RWPE1 (cell line): ENCODE results near the gene FCN1.

ENCODE experiments used
- CTCF ChIA-PET: fragments of 350-600 bp; sonication (Branson Sonifier 250); formaldehyde crosslinking; extraction: SDS; loops from one replicate; lab custom pipeline; 2021; lab: Yijun Ruan, JAX
- POLR2A ChIA-PET: fragments of 400-600 bp; formaldehyde crosslinking; extraction: SDS; loops from one replicate; lab custom pipeline; 2020; ENCODE audit warnings: antibody characterized with exemption; ENCODE audit not compliant: low non-redundant PET; lab: Yijun Ruan, JAX
- DNase-seq: peaks from one replicate; pipeline ENCODE4 v3.0.0; 2012; ENCODE audit warnings: low spot score
- H3K27ac ChIP-seq: fragments of 450-650 bp; 2 replicates; pipeline ENCODE4 v1.5.1; 2017
- CTCF ChIP-seq: fragments of 450-650 bp; conservative IDR thresholded peaks from 2 replicates; pipeline ENCODE4 v1.5.1; 2017; ENCODE audit warnings: low read depth, mild to moderate bottlenecking

Gene FCN1

GRCh38 chr9:134943836-134944235 is 26.1 kb upstream of the FCN1 start:
- H3K27ac ChIP-seq: no peak overlapping the region
- DNase-seq: no peak
- POLR2A ChIA-PET: no interaction called here
- TF ChIP-seq CTCF: no peak
- CTCF ChIA-PET: no interaction called here

- ChIA-PET CTCF (no interaction called here), POLR2A (no interaction called here)
- H3K27ac ChIP-seq: no peak overlapping the region
- TF ChIP-seq CTCF: no peak
- DNase-seq: no peak
Observed at GRCh38 chr9:134943411-134943810, 25.7 kb upstream of the FCN1 start.

GRCh38 chr9:134942788-134943184 is 25.1 kb upstream of the FCN1 start:
- TF ChIP-seq CTCF: no peak
- CTCF ChIA-PET: no interaction called here
- no peak for DNase-seq
- POLR2A ChIA-PET: no interaction called here
- no peak overlapping the region for H3K27ac ChIP-seq

GRCh38 chr9:134942011-134942787 is 24.5 kb upstream of the FCN1 start:
- CTCF ChIA-PET: no interaction called here
- peak; percentile 44 for DNase-seq
- POLR2A ChIA-PET: no interaction called here
- no peak for TF ChIP-seq CTCF
- H3K27ac ChIP-seq: no peak overlapping the region

- DNase-seq: no peak
- POLR2A ChIA-PET: no interaction called here
- CTCF ChIA-PET: no interaction called here
- no peak overlapping the region for H3K27ac ChIP-seq
- TF ChIP-seq CTCF: no peak
Observed at GRCh38 chr9:134940236-134941208, 22.8 kb upstream of the FCN1 start.

- TF ChIP-seq CTCF: no peak
- no peak overlapping the region for H3K27ac ChIP-seq
- CTCF ChIA-PET: no interaction called here
- POLR2A ChIA-PET: no interaction called here
- DNase-seq: no peak
Observed at GRCh38 chr9:134939836-134940235, 22.1 kb upstream of the FCN1 start.
